ENCODE data around the gene SNAP23.

- TF ChIP-seq TCF7L2 (IDR thresholded peaks at IDR 0.05; ENCODE audit: borderline replicate concordance, extremely low read depth, insufficient read depth, insufficient read length) (no peak), POLR2A (IDR thresholded peaks at IDR 0.05; ENCODE audit: borderline replicate concordance, extremely low read depth, insufficient read depth, insufficient read length) (no peak), CTCF (IDR thresholded peaks at IDR 0.05 in 2 of 3, conservative IDR thresholded peaks at IDR 0.05 in 1 of 3; ENCODE audit: borderline replicate concordance in 1 of 3, insufficient read depth in 1 of 3, low read depth in 2 of 3, low read length in 2 of 3) (no peak), ATF3 (IDR thresholded peaks at IDR 0.05) (no peak), ZBTB33 (IDR thresholded peaks at IDR 0.05; ENCODE audit: extremely low read depth, insufficient replicate concordance, low read length) (no peak), EZH2phosphoT487 (IDR thresholded peaks at IDR 0.05; ENCODE audit: borderline replicate concordance) (no peak), MAX (IDR thresholded peaks at IDR 0.05) (no peak), EZH2 (IDR thresholded peaks at IDR 0.05) (no peak)
Observed at GRCh38 chr15:42578984-42579537, 83.6 kb downstream of the SNAP23 start.
